Hepatocyte (in vitro differentiated cells): Measurements from ENCODE around the gene DNAJC5. TPM values are rescaled to one million over a fixed set of nuclear protein-coding genes. Genes with fewer than 3 reads are reported as not detected.

ENCODE experiments used
- DNase-seq: peaks from one replicate; pipeline ENCODE4 v3.0.0-alpha.2; 2016; ENCODE audit warnings: low spot score
- H2AFZ ChIP-seq: fragments of 200-600 bp; sonication (generic); 2 replicates; pipeline ENCODE4 v1.6.0; 2016; ENCODE audit warnings: antibody characterized with exemption, mild to moderate bottlenecking
- H3K27ac ChIP-seq: fragments of 200-600 bp; sonication (generic); 2 replicates; pipeline ENCODE4 v1.5.1; 2016; ENCODE audit warnings: mild to moderate bottlenecking
- H3K27me3 ChIP-seq: fragments of 200-600 bp; sonication (generic); 2 replicates; pipeline ENCODE4 v1.6.1; 2016
- H3K36me3 ChIP-seq: fragments of 200-600 bp; sonication (generic); replicated peaks from 2 replicates; pipeline ENCODE4 v1.5.1; 2016; ENCODE audit warnings: low read depth; ENCODE audit not compliant: insufficient read depth
- H3K4me1 ChIP-seq: fragments of 200-600 bp; sonication (generic); 2 replicates; pipeline ENCODE4 v1.5.1; 2016; ENCODE audit warnings: mild to moderate bottlenecking, moderate library complexity; ENCODE audit not compliant: insufficient read depth
- H3K4me2 ChIP-seq: fragments of 200-600 bp; sonication (generic); 2 replicates; pipeline ENCODE4 v1.6.0; 2016
- H3K4me3 ChIP-seq: fragments of 200-600 bp; sonication (generic); 2 replicates; pipeline ENCODE4 v1.5.1; 2016; ENCODE audit warnings: mild to moderate bottlenecking
- H3K79me2 ChIP-seq: fragments of 200-600 bp; sonication (generic); 2 replicates; pipeline ENCODE4 v1.6.0; 2017; ENCODE audit warnings: mild to moderate bottlenecking
- H3K9me2 ChIP-seq: fragments of 200-600 bp; sonication (generic); replicated peaks from 2 replicates; pipeline ENCODE4 v1.6.0; 2017; ENCODE audit warnings: mild to moderate bottlenecking; ENCODE audit not compliant: insufficient read depth
- H3K9me3 ChIP-seq: fragments of 200-600 bp; sonication (generic); 2 replicates; pipeline ENCODE4 v1.5.1; 2016; ENCODE audit warnings: low read depth, mild to moderate bottlenecking
- H4K20me1 ChIP-seq: fragments of 200-600 bp; sonication (generic); 2 replicates; pipeline ENCODE4 v1.6.0; 2016; ENCODE audit warnings: mild to moderate bottlenecking; ENCODE audit not compliant: insufficient read depth, poor library complexity, severe bottlenecking
- EZH2 ChIP-seq: fragments of 200-600 bp; sonication (generic); IDR thresholded peaks from 2 replicates; pipeline ENCODE4 v1.6.1; 2016; ENCODE audit warnings: antibody characterized with exemption, mild to moderate bottlenecking, borderline replicate concordance
- EZH2phosphoT487 ChIP-seq: fragments of 200-600 bp; sonication (generic); IDR thresholded peaks from one replicate; pipeline ENCODE4 v1.6.1; 2018; ENCODE audit warnings: antibody characterized with exemption, mild to moderate bottlenecking, low read depth, moderate library complexity; ENCODE audit not compliant: unreplicated experiment, severe bottlenecking
- WGBS: methylation state at CpG from one replicate; pipeline ENCODE4 v1.1.6; 2016; ENCODE audit warnings: low lambda C conversion rate; ENCODE audit errors: missing lambda C conversion rate; 5-methylcytosine and 5-hydroxymethylcytosine counted together
- polyA plus RNA-seq: library from polyadenylated mRNA; unstranded; fragments of >200 nt; fragmentation: Nextera tagmentation; extraction: Ambion mirVana; gene quantifications from 2 replicates; pipeline ENCODE4 v1.2.1, GENCODE V29; 2016
- total RNA-seq: library from RNA; depleted of rRNA; stranded (reverse); fragments of >200 nt; gene quantifications from 2 replicates; pipeline ENCODE4 v1.2.3, GENCODE V29; 2014
- TF ChIP-seq, protein P1 (sequence below): fragments of 200-600 bp; sonication (generic); IDR thresholded peaks from 2 replicates; pipeline ENCODE4 v1.5.1; 2016; ENCODE audit warnings: antibody characterized with exemption, mild to moderate bottlenecking; ENCODE audit not compliant: poor library complexity

The DNAJC5 gene
- total and polyA plus RNA-seq, 2 experiments from 2014 or later, result 10.2 to 39.6 TPM

DNA sequence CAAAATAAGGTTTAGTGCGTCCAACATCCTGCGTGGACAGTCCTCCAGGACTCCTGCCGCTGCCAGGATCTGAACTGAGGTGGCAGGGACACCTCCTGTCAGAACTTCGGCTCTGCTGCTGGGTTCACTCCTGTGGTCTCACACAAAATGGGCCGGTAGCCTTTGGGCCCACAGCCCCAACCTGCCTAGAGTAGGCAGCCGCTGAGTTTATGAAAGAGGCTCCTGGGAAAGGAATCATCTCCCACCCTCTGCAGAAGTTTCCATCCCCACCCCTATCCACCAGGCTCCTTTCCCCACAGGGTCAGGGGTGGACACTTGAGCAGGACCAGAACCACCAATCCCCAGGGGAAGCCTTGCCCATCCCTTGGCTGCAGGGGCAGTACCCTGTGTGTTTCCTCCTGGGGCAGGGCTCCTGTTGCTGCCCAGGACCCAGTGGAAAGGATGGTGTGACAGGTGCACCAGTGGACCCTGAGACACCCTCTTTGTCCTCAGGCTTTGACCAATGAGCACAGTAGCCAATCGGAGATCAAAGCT, 35.7 kb upstream of the DNAJC5 start:
- Histone ChIP-seq H3K27me3 (peaks cover 23% of the 10 kb centered on the region), H3K9me3 (no peaks in the 10 kb centered on the region), H4K20me1 (no peaks in the 10 kb centered on the region), H3K79me2 (peaks cover 3% of the 10 kb centered on the region), H3K27ac (no peak overlapping the region), H3K4me2 (no peak overlapping the region), H3K36me3 (no peaks in the 10 kb centered on the region), H3K4me3 (no peak overlapping the region), H3K9me2 (no peaks in the 10 kb centered on the region), H2AFZ (no peak overlapping the region), H3K4me1 (peaks cover 40% of the 10 kb centered on the region)
- no peak for TF ChIP-seq EZH2phosphoT487
- TF ChIP-seq EZH2, result no peak
- TF ChIP-seq, protein P1, sequence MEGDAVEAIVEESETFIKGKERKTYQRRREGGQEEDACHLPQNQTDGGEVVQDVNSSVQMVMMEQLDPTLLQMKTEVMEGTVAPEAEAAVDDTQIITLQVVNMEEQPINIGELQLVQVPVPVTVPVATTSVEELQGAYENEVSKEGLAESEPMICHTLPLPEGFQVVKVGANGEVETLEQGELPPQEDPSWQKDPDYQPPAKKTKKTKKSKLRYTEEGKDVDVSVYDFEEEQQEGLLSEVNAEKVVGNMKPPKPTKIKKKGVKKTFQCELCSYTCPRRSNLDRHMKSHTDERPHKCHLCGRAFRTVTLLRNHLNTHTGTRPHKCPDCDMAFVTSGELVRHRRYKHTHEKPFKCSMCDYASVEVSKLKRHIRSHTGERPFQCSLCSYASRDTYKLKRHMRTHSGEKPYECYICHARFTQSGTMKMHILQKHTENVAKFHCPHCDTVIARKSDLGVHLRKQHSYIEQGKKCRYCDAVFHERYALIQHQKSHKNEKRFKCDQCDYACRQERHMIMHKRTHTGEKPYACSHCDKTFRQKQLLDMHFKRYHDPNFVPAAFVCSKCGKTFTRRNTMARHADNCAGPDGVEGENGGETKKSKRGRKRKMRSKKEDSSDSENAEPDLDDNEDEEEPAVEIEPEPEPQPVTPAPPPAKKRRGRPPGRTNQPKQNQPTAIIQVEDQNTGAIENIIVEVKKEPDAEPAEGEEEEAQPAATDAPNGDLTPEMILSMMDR, result no peak
- WGBS, result 53% methylated on average over 7 of the region's 7 CpGs
- no peak for DNase-seq

DNA sequence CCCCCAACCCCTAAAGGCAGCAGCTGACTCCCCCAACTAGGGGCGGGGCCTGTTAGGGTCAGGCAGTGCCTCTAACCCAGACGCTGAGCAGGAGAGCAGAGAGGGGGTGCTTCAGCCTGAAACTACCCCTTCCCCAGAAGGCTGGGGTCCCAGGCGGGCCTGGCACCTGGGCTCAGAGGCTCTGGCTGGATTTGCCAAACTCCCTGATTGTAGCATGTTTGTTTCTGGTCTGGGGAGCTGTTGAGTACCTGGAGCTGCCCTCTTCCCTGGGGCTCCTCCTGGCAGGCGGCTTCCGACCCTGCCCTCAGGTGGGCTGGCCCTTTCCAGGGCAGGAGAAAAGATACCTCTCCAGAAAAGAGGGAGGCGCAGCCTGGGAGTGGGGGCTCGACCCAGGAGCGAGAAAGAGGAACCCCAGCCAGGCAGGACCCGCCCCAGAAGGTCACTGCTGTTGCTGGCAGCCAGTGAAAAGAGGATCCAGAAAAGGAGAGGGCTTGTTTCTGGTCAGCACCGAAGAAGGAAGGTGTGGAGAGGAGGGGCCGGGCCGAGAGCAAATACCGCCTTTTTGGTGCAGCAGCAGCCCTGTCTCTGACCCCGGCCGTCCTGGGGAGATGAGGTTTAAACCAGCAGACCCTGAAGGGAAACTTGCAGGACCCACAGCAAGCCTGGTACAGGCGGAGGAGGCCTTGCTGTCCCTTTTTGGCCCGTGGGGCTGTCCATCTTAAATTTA, 34.4 kb upstream of the DNAJC5 start:
- Histone ChIP-seq H4K20me1 (no peaks in the 10 kb centered on the region), H3K4me2 (no peak overlapping the region), H2AFZ (no peak overlapping the region), H3K9me2 (no peaks in the 10 kb centered on the region), H3K4me1 (peaks cover 28% of the 10 kb centered on the region), H3K9me3 (no peaks in the 10 kb centered on the region), H3K79me2 (peaks cover 3% of the 10 kb centered on the region), H3K4me3 (no peak overlapping the region), H3K36me3 (no peaks in the 10 kb centered on the region), H3K27me3 (peaks cover 11% of the 10 kb centered on the region), H3K27ac (no peak overlapping the region)
- WGBS, result 72% methylated on average over 17 of the region's 17 CpGs
- TF ChIP-seq EZH2phosphoT487, result no peak
- TF ChIP-seq, protein P1, result no peak
- no peak for TF ChIP-seq EZH2
- DNase-seq, result no peak

DNA sequence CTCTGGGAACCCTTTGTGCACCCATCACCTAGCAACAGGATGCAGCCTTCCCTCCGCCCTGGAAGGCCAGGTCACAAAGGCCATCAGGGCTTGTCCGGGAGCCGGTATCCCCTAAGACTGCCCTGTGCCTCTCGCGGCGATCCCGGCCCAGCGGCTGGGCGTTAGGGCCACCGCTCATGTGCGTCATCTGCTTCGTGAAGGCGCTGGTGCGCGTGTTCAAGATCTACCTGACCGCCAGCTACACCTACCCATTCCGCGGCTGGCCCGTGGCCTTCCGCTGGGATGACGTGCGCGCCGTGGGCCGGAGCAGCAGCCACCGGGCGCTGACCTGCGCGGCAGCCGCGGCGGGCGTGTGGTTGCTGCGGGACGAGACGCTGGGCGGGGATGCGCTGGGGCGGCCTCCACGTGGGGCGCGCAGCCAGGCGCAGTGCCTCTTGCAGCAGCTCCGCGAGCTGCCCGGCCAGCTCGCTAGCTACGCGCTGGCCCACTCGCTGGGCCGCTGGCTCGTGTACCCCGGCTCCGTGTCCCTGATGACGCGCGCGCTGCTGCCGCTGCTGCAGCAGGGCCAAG, 33.5 kb upstream of the DNAJC5 start, which contains the start of gene ABHD16B:
TSS of gene ABHD16B (plus strand) at position 134 of the 570 bp plus-strand sequence. CDS start at position 177, 43 bp downstream.
- H2AFZ ChIP-seq, result no peak within 1 kb of the TSS
- H4K20me1 ChIP-seq, result no peaks in the 10 kb centered on the region
- no peaks in the 10 kb centered on the region for H3K9me3 ChIP-seq
- no peak within 1 kb of the TSS for H3K4me2 ChIP-seq
- DNase-seq, result no peak
- 98% methylated on average over 58 of the region's 59 CpGs for WGBS
- TF ChIP-seq EZH2phosphoT487, result no peak
- no peak for TF ChIP-seq EZH2
- TF ChIP-seq, protein P1, result no peak
- H3K79me2 ChIP-seq, result peaks cover 12% of the 10 kb centered on the region
- no peaks in the 10 kb centered on the region for H3K9me2 ChIP-seq
- H3K27ac ChIP-seq, result no peak within 1 kb of the TSS
- no peaks in the 10 kb centered on the region for H3K36me3 ChIP-seq
- H3K4me3 ChIP-seq, result no peak within 1 kb of the TSS
- peaks cover 1% of the 10 kb centered on the region for H3K27me3 ChIP-seq
- H3K4me1 ChIP-seq, result peaks cover 32% of the 10 kb centered on the region
